OCI-LY7 (cell line): ENCODE data around the gene NIT1. TPM values are rescaled to one million over a fixed set of nuclear protein-coding genes. Genes with fewer than 3 reads are reported as not detected.

Experiments used
- BruUV-seq: library from RNA; stranded (reverse); fragments of 400-500 nt; replicated peaks from 2 replicates; lab custom pipeline; 2021; lab: Mats Ljungman, UMichigan
- CTCF ChIA-PET: fragments of 300-600 bp; sonication (Branson Sonifier 250); formaldehyde crosslinking; loops from one replicate; lab custom pipeline; 2022; ENCODE audit warnings: antibody characterized with exemption; ENCODE audit not compliant: unreplicated experiment; lab: Charles Lee
- POLR2A ChIA-PET: fragments of 300-600 bp; sonication (Branson Sonifier 250); formaldehyde crosslinking; loops from one replicate; lab custom pipeline; 2022; ENCODE audit warnings: antibody characterized with exemption; lab: Charles Lee
- DNase-seq: peaks from one replicate; pipeline ENCODE4 v3.0.0-alpha.2; 2015; ENCODE audit warnings: low spot score
- H2AFZ ChIP-seq: fragments of 200-600 bp; sonication (generic), shearing (Covaris generic); 2 replicates; pipeline ENCODE4 v1.6.1; 2014; ENCODE audit warnings: mild to moderate bottlenecking, antibody characterized with exemption, low read length, moderate library complexity
- H3K27ac ChIP-seq: fragments of 200-600 bp; sonication (generic); 2 replicates; pipeline ENCODE4 v1.5.1; 2014; ENCODE audit warnings: mixed run types, low read depth, mild to moderate bottlenecking, moderate library complexity, low read length, inconsistent platforms; ENCODE audit not compliant: poor library complexity, severe bottlenecking
- H3K36me3 ChIP-seq: fragments of 200-600 bp; sonication (generic); 2 replicates; pipeline ENCODE4 v1.6.1; 2014; ENCODE audit warnings: mild to moderate bottlenecking, antibody characterized with exemption, low read length, moderate library complexity, mixed read lengths; ENCODE audit not compliant: insufficient read depth
- H3K4me1 ChIP-seq: fragments of 200-600 bp; sonication (generic); 2 replicates; pipeline ENCODE4 v1.5.1; 2014; ENCODE audit warnings: mild to moderate bottlenecking, low read length; ENCODE audit not compliant: insufficient read depth, poor library complexity, severe bottlenecking
- H3K4me2 ChIP-seq: fragments of 200-600 bp; sonication (generic); 2 replicates; pipeline ENCODE4 v1.6.1; 2014; ENCODE audit warnings: mild to moderate bottlenecking, low read length
- H3K4me3 ChIP-seq: fragments of 200-600 bp; sonication (generic); 2 replicates; pipeline ENCODE4 v1.5.1; 2014; ENCODE audit warnings: mild to moderate bottlenecking, low read depth, low read length; ENCODE audit not compliant: poor library complexity, severe bottlenecking
- H3K79me2 ChIP-seq: fragments of 200-600 bp; sonication (generic); 2 replicates; pipeline ENCODE4 v1.6.1; 2016; ENCODE audit warnings: low read depth, mild to moderate bottlenecking, low read length, moderate library complexity, mixed read lengths; ENCODE audit not compliant: insufficient read depth
- H3K9me2 ChIP-seq: fragments of 200-600 bp; sonication (generic); 2 replicates; pipeline ENCODE4 v1.6.1; 2016; ENCODE audit warnings: mild to moderate bottlenecking, low read length, mixed read lengths; ENCODE audit not compliant: insufficient read depth
- H3K9me3 ChIP-seq: fragments of 200-600 bp; sonication (generic); 2 replicates; pipeline ENCODE4 v1.6.1; 2014; ENCODE audit warnings: mild to moderate bottlenecking, mixed run types, low read length, mixed read lengths
- H4K20me1 ChIP-seq: fragments of 200-600 bp; sonication (generic); 2 replicates; pipeline ENCODE4 v1.6.1; 2014; ENCODE audit warnings: mild to moderate bottlenecking, antibody characterized with exemption, low read length, moderate library complexity, mixed read lengths; ENCODE audit not compliant: insufficient read depth
- CTCF ChIP-seq: fragments of 200-600 bp; sonication (generic); conservative IDR thresholded peaks from 2 replicates; pipeline ENCODE4 v1.5.1; 2014; ENCODE audit warnings: mild to moderate bottlenecking, antibody characterized with exemption, low read length, moderate library complexity, mixed read lengths
- EZH2phosphoT487 ChIP-seq: fragments of 200-600 bp; sonication (generic); IDR thresholded peaks from 2 replicates; pipeline ENCODE4 v1.6.1; 2018; ENCODE audit warnings: low read depth, borderline replicate concordance, mild to moderate bottlenecking, mixed run types, antibody characterized with exemption, low read length, moderate library complexity, mixed read lengths
- intact Hi-C: fragments of 100-400 bp; cut with micrococcal nuclease; formaldehyde crosslinking; loops from one replicate; pipeline ENCODE4 v1.10.0; 2022; ENCODE audit not compliant: unreplicated experiment
- total RNA-seq, 2 experiments: library from RNA; depleted of rRNA in 1 of 2; stranded (reverse); fragments of >200 nt in 1 of 2; shearing (Covaris generic) in 1 of 2; gene quantifications; 2 replicates each; pipeline ENCODE4 v1.2.3, GENCODE V29; 2014 to 2022

The NIT1 gene
- total RNA-seq, 2 experiments from 2014 or later, result 42.7 to 46.5 TPM

- H3K36me3 ChIP-seq, result peaks cover 19% of the 10 kb centered on the region
- H2AFZ ChIP-seq, result no peak overlapping the region
- no TSS peak for BruUV-seq
- DNase-seq, result no peak
- TF ChIP-seq EZH2phosphoT487 (no peak), CTCF (no peak)
- peaks cover 30% of the 10 kb centered on the region for H3K4me1 ChIP-seq
- no peaks in the 10 kb centered on the region for H3K9me3 ChIP-seq
- no peak overlapping the region for H3K27ac ChIP-seq
- intact Hi-C loops, result no loop called here
- H3K79me2 ChIP-seq, result peaks cover 39% of the 10 kb centered on the region
- POLR2A ChIA-PET, result interaction anchor here (0.5 to 3.9 kb wide), 9 partner anchors 14 to 119 kb away, joined by 3 to 42 read pairs (median 6); partner anchors contain the start of genes TSTD1 and USF1
- CTCF ChIA-PET, result interaction anchor here (0.5 to 1.1 kb wide), 2 partner anchors 27 to 73 kb away, joined by 3 read pairs; no protein-coding TSS in a partner anchor
- H3K9me2 ChIP-seq, result no peaks in the 10 kb centered on the region
- H4K20me1 ChIP-seq, result peaks cover 6% of the 10 kb centered on the region; the same call in 1 of the 2 replicates
- H3K4me2 ChIP-seq, result peak overlapping the region; percentile 99; the same call in 1 of the 2 replicates
- H3K4me3 ChIP-seq, result no peak overlapping the region
These were observed 47.1 kb upstream of the NIT1 start for GRCh38 chr1:161070761-161071160.

GRCh38 chr1:161071886-161072371, 46.0 kb upstream of the NIT1 start:
- ChIA-PET POLR2A (interaction anchor here (0.6 to 1.2 kb wide), 3 partner anchors 13 to 1422 kb away, joined by 3 to 5 read pairs (median 4); no protein-coding TSS in a partner anchor), CTCF (interaction anchor here (0.8 to 1.1 kb wide), 2 partner anchors 65 to 74 kb away, joined by 3 read pairs; no protein-coding TSS in a partner anchor)
- TF ChIP-seq EZH2phosphoT487, result no peak
- peak; percentile 76 for TF ChIP-seq CTCF
- no peak overlapping the region for H3K4me2 ChIP-seq
- H3K79me2 ChIP-seq, result peaks cover 28% of the 10 kb centered on the region
- H4K20me1 ChIP-seq, result peaks cover 6% of the 10 kb centered on the region; the same call in 1 of the 2 replicates
- H3K4me3 ChIP-seq, result no peak overlapping the region
- H2AFZ ChIP-seq, result no peak overlapping the region
- no peak overlapping the region for H3K27ac ChIP-seq
- H3K36me3 ChIP-seq, result peaks cover 8% of the 10 kb centered on the region
- no TSS peak for BruUV-seq
- H3K9me3 ChIP-seq, result no peaks in the 10 kb centered on the region
- no peaks in the 10 kb centered on the region for H3K9me2 ChIP-seq
- H3K4me1 ChIP-seq, result peaks cover 26% of the 10 kb centered on the region
- intact Hi-C loops, result loop anchor here (1.0 kb wide), 1 partner anchor 25 kb away; no protein-coding TSS in a partner anchor
- DNase-seq, result peak; percentile 70
